H9 (cell line): Measurements from ENCODE around the gene IFIT1. TPM values are rescaled to one million over a fixed set of nuclear protein-coding genes. Genes with fewer than 3 reads are reported as not detected.

Source experiments
- DNase-seq: peaks from one replicate; pipeline ENCODE4 v3.0.0-alpha.2; 2017
- H2AFZ ChIP-seq: one replicate; pipeline ENCODE4 v1.6.1; 2013; ENCODE audit warnings: mild to moderate bottlenecking, low read length, control low read depth, moderate library complexity
- H2AK5ac ChIP-seq: 2 replicates; pipeline ENCODE4 v1.6.1; 2013; ENCODE audit warnings: low read length, control low read depth, mixed read lengths; ENCODE audit not compliant: insufficient read length
- H2BK120ac ChIP-seq: one replicate; pipeline ENCODE4 v1.6.1; 2013; ENCODE audit warnings: low read depth, mild to moderate bottlenecking, low read length, control low read depth, inconsistent platforms; ENCODE audit not compliant: poor library complexity, severe bottlenecking
- H2BK12ac ChIP-seq: 2 replicates; pipeline ENCODE4 v1.6.1; 2013; ENCODE audit warnings: low read length, control low read depth, mixed read lengths, low read depth; ENCODE audit not compliant: insufficient read length
- H2BK15ac ChIP-seq: 2 replicates; pipeline ENCODE4 v1.6.1; 2013; ENCODE audit warnings: low read depth, low read length, control low read depth
- H2BK20ac ChIP-seq: one replicate; pipeline ENCODE4 v1.6.1; 2013; ENCODE audit warnings: low read depth, mild to moderate bottlenecking, low read length, control low read depth, inconsistent platforms; ENCODE audit not compliant: poor library complexity, severe bottlenecking
- H2BK5ac ChIP-seq: 2 replicates; pipeline ENCODE4 v1.6.1; 2013; ENCODE audit warnings: low read length, control low read depth, mixed read lengths; ENCODE audit not compliant: insufficient read length
- H3K14ac ChIP-seq: 2 replicates; pipeline ENCODE4 v1.6.1; 2013; ENCODE audit warnings: low read length, control low read depth; ENCODE audit not compliant: insufficient read depth
- H3K18ac ChIP-seq: 2 replicates; pipeline ENCODE4 v1.6.1; 2013; ENCODE audit warnings: low read depth, mild to moderate bottlenecking, mixed read lengths, low read length, control low read depth; ENCODE audit not compliant: insufficient read length
- H3K23ac ChIP-seq: 2 replicates; pipeline ENCODE4 v1.6.1; 2013; ENCODE audit warnings: low read length, control low read depth, mixed read lengths, low read depth; ENCODE audit not compliant: insufficient read length
- H3K23me2 ChIP-seq: 2 replicates; pipeline ENCODE4 v1.6.1; 2013; ENCODE audit warnings: low read depth, mild to moderate bottlenecking, mixed read lengths, low read length, control low read depth; ENCODE audit not compliant: insufficient read length, poor library complexity, severe bottlenecking
- H3K27ac ChIP-seq: 2 replicates; pipeline ENCODE4 v1.5.1; 2013; ENCODE audit warnings: low read length, control low read depth, mixed read lengths, low read depth; ENCODE audit not compliant: insufficient read length
- H3K27me3 ChIP-seq: 2 replicates; pipeline ENCODE4 v1.6.1; 2013; ENCODE audit warnings: low read length, control low read depth, inconsistent platforms; ENCODE audit not compliant: insufficient read depth
- H3K4ac ChIP-seq: 2 replicates; pipeline ENCODE4 v1.6.1; 2013; ENCODE audit warnings: low read depth, mild to moderate bottlenecking, control low read depth, inconsistent platforms, low read length, moderate library complexity
- H3K4me1 ChIP-seq: 2 replicates; pipeline ENCODE4 v1.6.1; 2013; ENCODE audit warnings: low read length, control low read depth, inconsistent platforms; ENCODE audit not compliant: insufficient read depth
- H3K4me2 ChIP-seq: 2 replicates; pipeline ENCODE4 v1.6.1; 2013; ENCODE audit warnings: low read length, control low read depth, mixed read lengths; ENCODE audit not compliant: insufficient read length, insufficient read depth
- H3K56ac ChIP-seq: 2 replicates; pipeline ENCODE4 v1.6.1; 2013; ENCODE audit warnings: low read depth, mild to moderate bottlenecking, mixed read lengths, low read length, control low read depth; ENCODE audit not compliant: insufficient read length
- H3K79me1 ChIP-seq: 2 replicates; pipeline ENCODE4 v1.6.1; 2013; ENCODE audit warnings: low read depth, mild to moderate bottlenecking, moderate library complexity, low read length, control low read depth, inconsistent platforms; ENCODE audit not compliant: insufficient read depth, poor library complexity, severe bottlenecking
- H3K79me2 ChIP-seq: 2 replicates; pipeline ENCODE4 v1.6.1; 2013; ENCODE audit warnings: low read length, control low read depth, inconsistent platforms; ENCODE audit not compliant: insufficient read depth
- H3K9ac ChIP-seq: 2 replicates; pipeline ENCODE4 v1.6.1; 2013; ENCODE audit warnings: low read length, control low read depth, mixed read lengths; ENCODE audit not compliant: insufficient read length; ENCODE audit errors: extremely low read depth
- H3K9me3 ChIP-seq: one replicate; pipeline ENCODE4 v1.6.1; 2013; ENCODE audit warnings: low read depth, low read length, inconsistent platforms; ENCODE audit not compliant: control insufficient read depth
- H3T11ph ChIP-seq: one replicate; pipeline ENCODE4 v1.6.1; 2013; ENCODE audit warnings: mild to moderate bottlenecking, low read length, control low read depth, inconsistent platforms
- H4K20me1 ChIP-seq: one replicate; pipeline ENCODE4 v1.6.1; 2013; ENCODE audit not compliant: control insufficient read depth, insufficient read length, insufficient read depth
- H4K5ac ChIP-seq: 2 replicates; pipeline ENCODE4 v1.6.1; 2013; ENCODE audit warnings: low read depth, mild to moderate bottlenecking, mixed read lengths, low read length, control low read depth; ENCODE audit not compliant: insufficient read length
- H4K8ac ChIP-seq: replicated peaks from 2 replicates; pipeline ENCODE4 v1.6.1; 2013; ENCODE audit warnings: low read length, control low read depth, mixed read lengths, low read depth; ENCODE audit not compliant: insufficient read length
- H4K91ac ChIP-seq: 2 replicates; pipeline ENCODE4 v1.6.1; 2013; ENCODE audit warnings: low read depth, mild to moderate bottlenecking, moderate library complexity, mixed read lengths, low read length, control low read depth; ENCODE audit not compliant: insufficient read length
- H3K27ac Mint-ChIP-seq, 3 experiments: 2 replicates in 2 of 3; 3 replicates in 1 of 3; pipeline ENCODE4 v1.8.0; 2020 to 2021; ENCODE audit warnings: mixed read lengths in 3 of 3, mild to moderate bottlenecking in 1 of 3, moderate library complexity in 1 of 3
- H3K27me3 Mint-ChIP-seq: 2 replicates; pipeline ENCODE4 v1.8.0; 2021; ENCODE audit warnings: low read depth, mild to moderate bottlenecking, moderate library complexity, mixed read lengths
- H3K36me3 Mint-ChIP-seq, 3 experiments: 2 replicates in 2 of 3; 3 replicates in 1 of 3; pipeline ENCODE4 v1.8.0; 2020 to 2021; ENCODE audit warnings: low read depth in 3 of 3, mixed read lengths in 3 of 3; ENCODE audit not compliant: insufficient read depth in 1 of 3
- H3K4me1 Mint-ChIP-seq, 2 experiments: 2 replicates each; pipeline ENCODE4 v1.8.0; 2020; ENCODE audit warnings: mixed read lengths in 2 of 2
- H3K4me3 Mint-ChIP-seq, 2 experiments: 2 replicates in 1 of 2; 3 replicates in 1 of 2; pipeline ENCODE4 v1.8.0; 2020 to 2021; ENCODE audit warnings: mild to moderate bottlenecking in 2 of 2, mixed read lengths in 2 of 2, moderate library complexity in 1 of 2
- H3K9me3 Mint-ChIP-seq, 2 experiments: 2 replicates in 1 of 2; 3 replicates in 1 of 2; pipeline ENCODE4 v1.8.0; 2020; ENCODE audit warnings: mild to moderate bottlenecking in 2 of 2, mixed read lengths in 2 of 2, moderate library complexity in 1 of 2
- WGBS: extraction: QIAGEN DNeasy Blood & Tissue Kit; methylation state at CpG from one replicate; pipeline ENCODE4 v1.1.7; 2013; ENCODE audit warnings: missing lambda C conversion rate, low lambda C conversion rate, mixed read lengths; ENCODE audit not compliant: insufficient read length; ENCODE audit errors: extremely low coverage; 5-methylcytosine and 5-hydroxymethylcytosine counted together
- total RNA-seq: library from RNA; stranded (reverse); gene quantifications from 2 replicates; pipeline ENCODE4 v1.2.1, GENCODE V29; 2021
- TF ChIP-seq, protein P1 (sequence below): fragments of 200-600 bp; sonication (generic); conservative IDR thresholded peaks from 3 replicates; pipeline ENCODE4 v1.8.0; 2021; ENCODE audit warnings: antibody characterized with exemption, mild to moderate bottlenecking

Gene IFIT1
- total RNA-seq, 1 experiment from 2014 or later, result 1.2 TPM

GRCh38 chr10:89364531-89364930 is 27.9 kb upstream of the IFIT1 start:
- peaks cover 2% of the 10 kb centered on the region in 2 experiments; a peak in 2 of 5 replicates for H3K9me3 Mint-ChIP-seq
- no peak overlapping the region for H3K56ac ChIP-seq
- no CpG with 5 or more reads among the region's 1 CpG for WGBS
- H3K4me3 Mint-ChIP-seq, result no peak overlapping the region
- H3K4ac ChIP-seq, result no peak overlapping the region
- H3K9me3 ChIP-seq, result no peaks in the 10 kb centered on the region
- H3K14ac ChIP-seq, result no peak overlapping the region
- DNase-seq, result no peak
- H4K8ac ChIP-seq, result no peak overlapping the region
- H4K20me1 ChIP-seq, result no peaks in the 10 kb centered on the region
- peaks cover 0 to 2% (median 2%) of the 10 kb centered on the region in 3 experiments; a peak in 2 of 7 replicates for H3K36me3 Mint-ChIP-seq
- no peak overlapping the region for H4K5ac ChIP-seq
- no peaks in the 10 kb centered on the region for H3K79me2 ChIP-seq
- H3K4me1 ChIP-seq, result no peaks in the 10 kb centered on the region; the same call in 1 of the 2 replicates
- H3K27ac ChIP-seq, result no peak overlapping the region
- H4K91ac ChIP-seq, result no peak overlapping the region
- H3K27me3 ChIP-seq, result no peaks in the 10 kb centered on the region
- H3K18ac ChIP-seq, result no peak overlapping the region
- H3K27me3 Mint-ChIP-seq, result no peaks in the 10 kb centered on the region; the same call in 1 of the 2 replicates
- no peak overlapping the region for H3K23ac ChIP-seq
- H3K4me1 Mint-ChIP-seq, result peaks cover 9% of the 10 kb centered on the region in 2 experiments
- no peak overlapping the region for H3K9ac ChIP-seq
- H3T11ph ChIP-seq, result no peak overlapping the region
- no peak overlapping the region for H2BK15ac ChIP-seq
- no peak overlapping the region for H2AFZ ChIP-seq
- H2BK12ac ChIP-seq, result no peak overlapping the region
- H3K4me2 ChIP-seq, result no peak overlapping the region
- H2BK20ac ChIP-seq, result no peak overlapping the region
- no peak overlapping the region for H2BK120ac ChIP-seq
- H2BK5ac ChIP-seq, result no peak overlapping the region
- no peaks in the 10 kb centered on the region for H3K23me2 ChIP-seq
- no peak overlapping the region for H2AK5ac ChIP-seq
- TF ChIP-seq, protein P1, sequence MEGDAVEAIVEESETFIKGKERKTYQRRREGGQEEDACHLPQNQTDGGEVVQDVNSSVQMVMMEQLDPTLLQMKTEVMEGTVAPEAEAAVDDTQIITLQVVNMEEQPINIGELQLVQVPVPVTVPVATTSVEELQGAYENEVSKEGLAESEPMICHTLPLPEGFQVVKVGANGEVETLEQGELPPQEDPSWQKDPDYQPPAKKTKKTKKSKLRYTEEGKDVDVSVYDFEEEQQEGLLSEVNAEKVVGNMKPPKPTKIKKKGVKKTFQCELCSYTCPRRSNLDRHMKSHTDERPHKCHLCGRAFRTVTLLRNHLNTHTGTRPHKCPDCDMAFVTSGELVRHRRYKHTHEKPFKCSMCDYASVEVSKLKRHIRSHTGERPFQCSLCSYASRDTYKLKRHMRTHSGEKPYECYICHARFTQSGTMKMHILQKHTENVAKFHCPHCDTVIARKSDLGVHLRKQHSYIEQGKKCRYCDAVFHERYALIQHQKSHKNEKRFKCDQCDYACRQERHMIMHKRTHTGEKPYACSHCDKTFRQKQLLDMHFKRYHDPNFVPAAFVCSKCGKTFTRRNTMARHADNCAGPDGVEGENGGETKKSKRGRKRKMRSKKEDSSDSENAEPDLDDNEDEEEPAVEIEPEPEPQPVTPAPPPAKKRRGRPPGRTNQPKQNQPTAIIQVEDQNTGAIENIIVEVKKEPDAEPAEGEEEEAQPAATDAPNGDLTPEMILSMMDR, result no peak
- no peaks in the 10 kb centered on the region for H3K79me1 ChIP-seq
- no peak overlapping the region for H3K27ac Mint-ChIP-seq
